ENCODE data around the gene UCMA.

- no peak for TF ChIP-seq CTCF (IDR thresholded peaks at IDR 0.05)
- no peak for TF ChIP-seq POLR2A (IDR thresholded peaks at IDR 0.05)
Measured at GRCh38 chr10:13257621-13258140, 23.5 kb upstream of the UCMA start.

All from tibial nerve (tissue), 3 donors.